ENCODE measurements around the gene MPIG6B. TPM values are rescaled to one million over a fixed set of nuclear protein-coding genes. Genes with fewer than 3 reads are reported as not detected.

MPIG6B gene
- polyA plus RNA-seq, 3 donors, result 0.09 to 0.75 (median 0.68) TPM

- no peaks in the 10 kb centered on the region for H4K20me1 ChIP-seq (ENCODE audit: insufficient read depth, low read length)
- H3K36me3 ChIP-seq (replicated peaks in 1 of 2; ENCODE audit: control insufficient read depth in 1 of 2, insufficient read depth in 2 of 2, low read length in 2 of 2), result no peaks in the 10 kb centered on the region
- no peak overlapping the region for H3K4me2 ChIP-seq (replicated peaks; ENCODE audit: extremely low read depth, low read length, poor library complexity, severe bottlenecking)
- Mint-ChIP-seq H3K4me3 (no peak overlapping the region), H3K27me3 (ENCODE audit: low read depth in 3 of 3) (peaks cover 5 to 7% (median 5%) of the 10 kb centered on the region in 3 donors), H3K9me3 (peaks cover 0 to 1% (median 0%) of the 10 kb centered on the region in 7 donors), H3K4me1 (peaks cover under 1% of the 10 kb centered on the region), H3K27ac (peak overlapping the region in 1 of 7 donors; percentile 65), H3K36me3 (peaks cover 0 to 1% of the 10 kb centered on the region in 2 donors)
- H3K9ac ChIP-seq (ENCODE audit: insufficient read depth, low read length, poor library complexity, severe bottlenecking), result no peak overlapping the region
- H3K27me3 ChIP-seq (ENCODE audit: control insufficient read depth in 2 of 2, insufficient read depth in 2 of 2, low read length in 2 of 2), result no peaks in the 10 kb centered on the region
- intact Hi-C loops (cut with micrococcal nuclease), result no loop called here
- H3K27ac ChIP-seq (ENCODE audit: low read depth in 1 of 2, low read length in 2 of 2), result no peak overlapping the region
- TF ChIP-seq, protein P1, sequence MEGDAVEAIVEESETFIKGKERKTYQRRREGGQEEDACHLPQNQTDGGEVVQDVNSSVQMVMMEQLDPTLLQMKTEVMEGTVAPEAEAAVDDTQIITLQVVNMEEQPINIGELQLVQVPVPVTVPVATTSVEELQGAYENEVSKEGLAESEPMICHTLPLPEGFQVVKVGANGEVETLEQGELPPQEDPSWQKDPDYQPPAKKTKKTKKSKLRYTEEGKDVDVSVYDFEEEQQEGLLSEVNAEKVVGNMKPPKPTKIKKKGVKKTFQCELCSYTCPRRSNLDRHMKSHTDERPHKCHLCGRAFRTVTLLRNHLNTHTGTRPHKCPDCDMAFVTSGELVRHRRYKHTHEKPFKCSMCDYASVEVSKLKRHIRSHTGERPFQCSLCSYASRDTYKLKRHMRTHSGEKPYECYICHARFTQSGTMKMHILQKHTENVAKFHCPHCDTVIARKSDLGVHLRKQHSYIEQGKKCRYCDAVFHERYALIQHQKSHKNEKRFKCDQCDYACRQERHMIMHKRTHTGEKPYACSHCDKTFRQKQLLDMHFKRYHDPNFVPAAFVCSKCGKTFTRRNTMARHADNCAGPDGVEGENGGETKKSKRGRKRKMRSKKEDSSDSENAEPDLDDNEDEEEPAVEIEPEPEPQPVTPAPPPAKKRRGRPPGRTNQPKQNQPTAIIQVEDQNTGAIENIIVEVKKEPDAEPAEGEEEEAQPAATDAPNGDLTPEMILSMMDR (IDR thresholded peaks at IDR 0.05), result no peak
- WGBS (ENCODE audit: insufficient coverage), result 94% methylated on average over 6 of the region's 10 CpGs
- no peak for DNase-seq
- H3K4me3 ChIP-seq (replicated peaks in 1 of 3; ENCODE audit: low read depth in 2 of 3, low read length in 3 of 3), result no peak overlapping the region
- H2AFZ ChIP-seq (ENCODE audit: insufficient read depth, low read depth, low read length, poor library complexity, severe bottlenecking), result no peak overlapping the region
- no peaks in the 10 kb centered on the region for H3K9me3 ChIP-seq (replicated peaks in 1 of 2; ENCODE audit: control insufficient read depth in 1 of 2, insufficient read depth in 1 of 2, low read length in 2 of 2)
- H3K4me1 ChIP-seq (ENCODE audit: control insufficient read depth in 1 of 2, insufficient read depth in 2 of 2, low read length in 2 of 2), result no peaks in the 10 kb centered on the region
- no peaks in the 10 kb centered on the region for H3K79me2 ChIP-seq (ENCODE audit: insufficient read depth, low read length)
Measured at GRCh38 chr6:31717499-31718222, 5.5 kb upstream of the MPIG6B start.

DNA sequence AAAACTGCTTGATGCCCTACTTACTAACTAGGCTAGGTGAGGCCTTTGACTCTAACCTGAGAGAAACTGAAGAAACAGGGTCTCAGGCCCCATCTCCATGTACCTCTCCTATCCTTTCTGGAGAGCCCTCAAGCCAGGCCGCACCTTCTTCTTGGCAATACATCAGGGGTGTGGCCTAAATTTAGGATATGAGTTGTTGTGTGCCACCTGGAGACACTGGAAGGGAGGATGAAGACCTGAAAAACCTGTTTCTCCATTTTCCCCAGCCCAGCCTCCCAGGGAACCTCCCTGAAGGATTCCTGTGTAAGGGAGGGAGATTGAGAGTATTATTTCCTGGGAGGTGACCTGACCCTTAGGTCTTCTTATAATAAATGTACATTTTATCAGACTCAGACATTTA, 4.9 kb upstream of the MPIG6B start:
- Histone ChIP-seq H3K4me2 (replicated peaks; ENCODE audit: extremely low read depth, low read length, poor library complexity, severe bottlenecking) (no peak overlapping the region), H3K9ac (ENCODE audit: insufficient read depth, low read length, poor library complexity, severe bottlenecking) (no peak overlapping the region), H3K9me3 (replicated peaks in 1 of 2; ENCODE audit: control insufficient read depth in 1 of 2, insufficient read depth in 1 of 2, low read length in 2 of 2) (no peaks in the 10 kb centered on the region), H3K79me2 (ENCODE audit: insufficient read depth, low read length) (no peaks in the 10 kb centered on the region), H4K20me1 (ENCODE audit: insufficient read depth, low read length) (no peaks in the 10 kb centered on the region), H3K27ac (ENCODE audit: low read depth in 1 of 2, low read length in 2 of 2) (no peak overlapping the region), H2AFZ (ENCODE audit: insufficient read depth, low read depth, low read length, poor library complexity, severe bottlenecking) (no peak overlapping the region), H3K36me3 (replicated peaks in 1 of 2; ENCODE audit: control insufficient read depth in 1 of 2, insufficient read depth in 2 of 2, low read length in 2 of 2) (no peaks in the 10 kb centered on the region), H3K27me3 (ENCODE audit: control insufficient read depth in 2 of 2, insufficient read depth in 2 of 2, low read length in 2 of 2) (no peaks in the 10 kb centered on the region), H3K4me1 (ENCODE audit: control insufficient read depth in 1 of 2, insufficient read depth in 2 of 2, low read length in 2 of 2) (no peaks in the 10 kb centered on the region), H3K4me3 (replicated peaks in 1 of 3; ENCODE audit: low read depth in 2 of 3, low read length in 3 of 3) (no peak overlapping the region)
- DNase-seq, result no peak
- no CpG with 5 or more reads among the region's 1 CpG for WGBS (ENCODE audit: insufficient coverage)
- Mint-ChIP-seq H3K4me3 (no peak overlapping the region), H3K27me3 (ENCODE audit: low read depth in 3 of 3) (peaks cover 5 to 10% (median 6%) of the 10 kb centered on the region in 3 donors), H3K9me3 (no peaks in the 10 kb centered on the region), H3K4me1 (peaks cover 2% of the 10 kb centered on the region), H3K36me3 (peaks cover 0 to 1% of the 10 kb centered on the region in 2 donors), H3K27ac (no peak overlapping the region)
- intact Hi-C loops (cut with micrococcal nuclease), result no loop called here
- TF ChIP-seq, protein P1 (IDR thresholded peaks at IDR 0.05), result no peak
